K562 (cell line): ENCODE measurements around the gene TTBK1. TPM values are rescaled to one million over a fixed set of nuclear protein-coding genes. Genes with fewer than 3 reads are reported as not detected.
A peak's percentile ranks its signal among the peaks of the same experiment; 100 is the strongest.

Experiments
- ATAC-seq: fragments of 200-7000 bp; cut with Tn5 transposase; 3 replicates; pipeline ENCODE4 v1.9.1; 2020; ENCODE audit warnings: moderate library complexity
- BruUV-seq: library from RNA; stranded (reverse); fragments of 400-500 nt; replicated peaks from 2 replicates; lab custom pipeline; 2021; lab: Mats Ljungman, UMichigan
- CTCF ChIA-PET: fragments of 300-600 bp; formaldehyde crosslinking; extraction: SDS; loops from one replicate; lab custom pipeline; 2021; ENCODE audit warnings: low intra/inter-chr PET ratio; lab: Yijun Ruan, JAX
- POLR2A ChIA-PET: fragments of 300-600, 350-650 bp; sonication (Branson Sonifier 250); formaldehyde crosslinking; extraction: SDS; loops from one replicate; lab custom pipeline; 2021; ENCODE audit warnings: antibody characterized with exemption, inconsistent platforms; lab: Yijun Ruan, JAX
- DNase-seq, 4 experiments: peaks; one replicate each; pipeline versions ENCODE4 v3.0.0 to v3.0.0-alpha.2; 2011 to 2018; ENCODE audit warnings: low spot score in 3 of 4, mixed read lengths in 3 of 4; ENCODE audit errors: extremely low read depth in 1 of 4
- FAIRE-seq: peaks from 2 replicates; lab custom pipeline; 2011; peaks lifted over from hg19 to GRCh38; lab: Jason Lieb, UNC
- H2AFZ ChIP-seq: 2 replicates; pipeline ENCODE4 v1.6.0; 2011; ENCODE audit warnings: low read depth, low read length, control low read depth, inconsistent platforms
- H3K27ac ChIP-seq: fragments of 200-600 bp; 3 replicates; pipeline ENCODE4 v1.8.0; 2011; ENCODE audit warnings: low read depth, mild to moderate bottlenecking, control low read depth, inconsistent platforms, low read length, moderate library complexity, mixed read lengths; ENCODE audit errors: extremely low read depth
- H3K27me3 ChIP-seq, 2 experiments: fragments of 300-600 bp in 1 of 2; 2 replicates in 1 of 2; 3 replicates in 1 of 2; pipeline versions ENCODE4 v1.6.0 to v1.8.0; 2011; ENCODE audit warnings: inconsistent platforms in 2 of 2, low read length in 2 of 2, mild to moderate bottlenecking in 1 of 2, mixed read lengths in 1 of 2, moderate library complexity in 1 of 2; ENCODE audit not compliant: control insufficient read depth in 2 of 2, insufficient read depth in 2 of 2
- H3K36me3 ChIP-seq: fragments of 300-600 bp; 3 replicates; pipeline ENCODE4 v1.8.0; 2011; ENCODE audit warnings: mild to moderate bottlenecking, low read length, inconsistent platforms; ENCODE audit not compliant: control insufficient read depth, insufficient read depth
- H3K4me1 ChIP-seq, 2 experiments: fragments of 200-600 bp in 1 of 2; replicated peaks in 1 of 2; 2 replicates in 1 of 2; 3 replicates in 1 of 2; pipeline versions ENCODE4 v1.5.1 to v1.8.0; 2011; ENCODE audit warnings: inconsistent platforms in 2 of 2, low read length in 2 of 2, mild to moderate bottlenecking in 1 of 2, mixed read lengths in 1 of 2, moderate library complexity in 1 of 2; ENCODE audit not compliant: control insufficient read depth in 2 of 2, insufficient read depth in 2 of 2
- H3K4me2 ChIP-seq: 2 replicates; pipeline ENCODE4 v1.6.1; 2011; ENCODE audit warnings: low read length, control low read depth, inconsistent platforms, mixed read lengths; ENCODE audit not compliant: insufficient read depth
- H3K4me3 ChIP-seq: fragments of 200-600 bp; sonication (generic), shearing (Covaris generic); 2 replicates; pipeline ENCODE4 v1.5.1; 2016; ENCODE audit warnings: control low read depth, inconsistent platforms
- H3K79me2 ChIP-seq: fragments of 200-600 bp; 3 replicates; pipeline ENCODE4 v1.8.0; 2011; ENCODE audit warnings: low read length, inconsistent platforms; ENCODE audit not compliant: control insufficient read depth, insufficient read depth
- H3K9ac ChIP-seq, 2 experiments: 2 replicates each; pipeline versions ENCODE4 v1.6.0 to v1.6.1; 2011; ENCODE audit warnings: low read depth in 2 of 2, low read length in 2 of 2, control low read depth in 1 of 2, inconsistent platforms in 1 of 2, mild to moderate bottlenecking in 1 of 2, mixed read lengths in 1 of 2; ENCODE audit not compliant: insufficient read depth in 1 of 2
- H3K9me1 ChIP-seq: one replicate; pipeline ENCODE4 v1.6.0; 2011; ENCODE audit warnings: inconsistent platforms, mild to moderate bottlenecking, low read length, moderate library complexity; ENCODE audit not compliant: control insufficient read depth, insufficient read depth
- H3K9me3 ChIP-seq: replicated peaks from 2 replicates; pipeline ENCODE4 v1.5.1; 2011; ENCODE audit warnings: low read depth, low read length, inconsistent platforms; ENCODE audit not compliant: control insufficient read depth, insufficient read depth
- H4K20me1 ChIP-seq: replicated peaks from 2 replicates; pipeline ENCODE4 v1.6.1; 2011; ENCODE audit warnings: low read length, inconsistent platforms, mixed read lengths; ENCODE audit not compliant: control insufficient read depth, insufficient read depth
- BACH1 ChIP-seq: fragments of 200-800 bp; sonication (Bioruptor generic); IDR thresholded peaks from 2 replicates; pipeline ENCODE4 v1.6.1; 2016; ENCODE audit warnings: missing genetic modification characterization, missing compliant biosample characterization
- C11orf30 ChIP-seq: fragments of 450-650 bp; IDR thresholded peaks from 2 replicates; pipeline ENCODE4 v1.6.1; 2016; ENCODE audit warnings: low read depth, mild to moderate bottlenecking
- HMGN3 ChIP-seq: IDR thresholded peaks from 2 replicates; pipeline ENCODE4 v1.6.1; 2011; ENCODE audit warnings: borderline replicate concordance, low read depth, mild to moderate bottlenecking, mixed read lengths, low read length; ENCODE audit not compliant: insufficient read length; ENCODE audit errors: extremely low read depth
- MAFG ChIP-seq: fragments of 450-650 bp; conservative IDR thresholded peaks from 2 replicates; pipeline ENCODE4 v1.6.1; 2016; ENCODE audit warnings: missing genetic modification characterization, missing compliant biosample characterization
- NCOA4 ChIP-seq: fragments of 450-650 bp; IDR thresholded peaks from 2 replicates; pipeline ENCODE4 v1.6.1; 2018; ENCODE audit warnings: mild to moderate bottlenecking; ENCODE audit not compliant: partially characterized antibody
- NFE2 ChIP-seq: IDR thresholded peaks from 2 replicates; pipeline ENCODE4 v1.6.1; 2014; ENCODE audit warnings: antibody characterized with exemption, low read depth
- NFE2L1 ChIP-seq: fragments of 450-650 bp; IDR thresholded peaks from 2 replicates; pipeline ENCODE4 v1.6.1; 2016; ENCODE audit warnings: missing genetic modification characterization, low read depth, mild to moderate bottlenecking, missing compliant biosample characterization, moderate library complexity, borderline replicate concordance
- RCOR1 ChIP-seq, 2 experiments: IDR thresholded peaks; 2 replicates each; pipeline ENCODE4 v1.6.1; 2012; ENCODE audit warnings: low read depth in 2 of 2, low read length in 2 of 2, borderline replicate concordance in 1 of 2, improper control_type of control experiment in 1 of 2
- ZC3H8 ChIP-seq: fragments of 450-650 bp; IDR thresholded peaks from 2 replicates; pipeline ENCODE4 v1.6.1; 2017
- ZNF717 ChIP-seq: fragments of 250-450 bp; sonication (Bioruptor Pico); IDR thresholded peaks from 2 replicates; pipeline ENCODE4 v1.5.0; 2021
- WGBS: fragments of 100-300 bp; shearing (Covaris generic); methylation state at CpG from one replicate; pipeline ENCODE4 v1.1.6; 2016; ENCODE audit warnings: low coverage, mixed read lengths; ENCODE audit not compliant: insufficient coverage; ENCODE audit errors: missing lambda C conversion rate; 5-methylcytosine and 5-hydroxymethylcytosine counted together
- in situ Hi-C: fragments of 300-500 bp; cut with MboI; formaldehyde crosslinking; loops from 4 replicates; pipeline ENCODE4 v1.15.0; 2018; ENCODE audit warnings: inconsistent platforms, mixed read lengths
- intact Hi-C: fragments of 100-400 bp; cut with micrococcal nuclease; formaldehyde crosslinking; loops from 2 replicates; pipeline ENCODE4 v1.14.2; 2022
- polyA plus RNA-seq, 8 experiments: library from polyadenylated mRNA; depleted of rRNA in 4 of 8; stranded (reverse) in 5 of 8; unstranded in 3 of 8; fragments of >200 nt; fragmentation: Nextera tagmentation in 2 of 8; fragmentation: Illumina TruSeq in 1 of 8; extraction: Ambion mirVana in 2 of 8; extraction: Trizol in 1 of 8; gene quantifications; 2 replicates each; pipeline versions ENCODE4 v1.2.1 to v1.2.3, GENCODE V29; 2011 to 2014; ENCODE audit warnings: inconsistent platforms in 1 of 8, missing spikeins in 1 of 8
- total RNA-seq, 7 experiments: library from RNA; depleted of rRNA in 6 of 7; stranded (reverse); fragments of >200 nt in 6 of 7; fragmentation: Illumina TruSeq in 2 of 7; extraction: Trizol in 2 of 7; gene quantifications; 2 replicates each; pipeline versions ENCODE4 v1.2.1 to v1.2.3, GENCODE V29; 2011 to 2021; ENCODE audit warnings: low replicate concordance in 1 of 7
- TF ChIP-seq, protein P1 (sequence below), 2 experiments: fragments of 450-650 bp in 1 of 2; sonication (generic) in 1 of 2; formaldehyde crosslinking; conservative IDR thresholded peaks; 2 replicates each; pipeline versions ENCODE4 v1.4.0 to v1.8.1; 2020 to 2022; ENCODE audit warnings: mild to moderate bottlenecking in 1 of 2, missing genetic modification reagents in 1 of 2
- TF ChIP-seq, protein P2 (sequence below): fragments of 450-650 bp; IDR thresholded peaks from 2 replicates; pipeline ENCODE4 v1.6.1; 2017; ENCODE audit warnings: antibody characterized with exemption
- TF ChIP-seq, protein P3 (sequence below): sonication (generic); formaldehyde crosslinking; IDR thresholded peaks from 2 replicates; pipeline ENCODE4 v1.8.0; 2023; ENCODE audit warnings: mild to moderate bottlenecking, missing genetic modification reagents
- TF ChIP-seq, protein P4 (sequence below), 2 experiments: fragments of 150-350 bp in 1 of 2; IDR thresholded peaks; 2 replicates each; pipeline ENCODE4 v1.6.1; 2012 to 2016; ENCODE audit warnings: low read depth in 2 of 2, low read length in 2 of 2, mild to moderate bottlenecking in 1 of 2, moderate library complexity in 1 of 2

Gene TTBK1
- total and polyA plus RNA-seq, 9 of the 15 experiments (the other 6 are each of a cell fraction or from before 2014, with no cell fraction given): not detected

GRCh38 chr6:43207286-43207685 lies 36.0 kb upstream of the TTBK1 start:
- Histone ChIP-seq H3K9ac (no peak overlapping the region), H3K9me1 (no peaks in the 10 kb centered on the region), H3K79me2 (no peaks in the 10 kb centered on the region), H4K20me1 (no peaks in the 10 kb centered on the region; the same call in 1 of the 2 replicates), H3K4me3 (no peak overlapping the region), H3K27ac (no peak overlapping the region), H3K4me2 (no peak overlapping the region), H3K27me3 (no peaks in the 10 kb centered on the region), H3K36me3 (no peaks in the 10 kb centered on the region), H2AFZ (no peak overlapping the region), H3K4me1 (peaks cover 0 to 3% of the 10 kb centered on the region in 2 experiments; a peak in 1 of 5 replicates), H3K9me3 (no peaks in the 10 kb centered on the region)
- 68% methylated on average over 2 of the region's 2 CpGs for WGBS
- ATAC-seq: no peak
- BruUV-seq: no TSS peak
- DNase-seq: no peak
- no peak for FAIRE-seq
- in situ Hi-C loops: no loop called here
- ChIA-PET POLR2A (no interaction called here), CTCF (no interaction called here)
- intact Hi-C loops: no loop called here
- TF ChIP-seq, protein P1, sequence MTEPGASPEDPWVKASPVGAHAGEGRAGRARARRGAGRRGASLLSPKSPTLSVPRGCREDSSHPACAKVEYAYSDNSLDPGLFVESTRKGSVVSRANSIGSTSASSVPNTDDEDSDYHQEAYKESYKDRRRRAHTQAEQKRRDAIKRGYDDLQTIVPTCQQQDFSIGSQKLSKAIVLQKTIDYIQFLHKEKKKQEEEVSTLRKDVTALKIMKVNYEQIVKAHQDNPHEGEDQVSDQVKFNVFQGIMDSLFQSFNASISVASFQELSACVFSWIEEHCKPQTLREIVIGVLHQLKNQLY (CRISPR knock-in tag; conservative IDR thresholded peaks at IDR 0.05): no peak
- TF ChIP-seq ZC3H8 (no peak), BACH1 (tag) (peak; percentile 73; the same call in 1 of the 2 replicates), ZNF717 (CRISPR knock-in tag) (no peak), MAFG (tag) (peak; percentile 93), NFE2L1 (tag) (peak; percentile 85), C11orf30 (peak; percentile 89), NFE2 (peak; percentile 85), RCOR1 (IDR thresholded peaks at IDR 0.05; ENCODE audit: borderline replicate concordance in 1 of 2, low read depth in 2 of 2, low read length in 2 of 2) (no peak), NCOA4 (no peak), HMGN3 (no peak)
- TF ChIP-seq, protein P2, sequence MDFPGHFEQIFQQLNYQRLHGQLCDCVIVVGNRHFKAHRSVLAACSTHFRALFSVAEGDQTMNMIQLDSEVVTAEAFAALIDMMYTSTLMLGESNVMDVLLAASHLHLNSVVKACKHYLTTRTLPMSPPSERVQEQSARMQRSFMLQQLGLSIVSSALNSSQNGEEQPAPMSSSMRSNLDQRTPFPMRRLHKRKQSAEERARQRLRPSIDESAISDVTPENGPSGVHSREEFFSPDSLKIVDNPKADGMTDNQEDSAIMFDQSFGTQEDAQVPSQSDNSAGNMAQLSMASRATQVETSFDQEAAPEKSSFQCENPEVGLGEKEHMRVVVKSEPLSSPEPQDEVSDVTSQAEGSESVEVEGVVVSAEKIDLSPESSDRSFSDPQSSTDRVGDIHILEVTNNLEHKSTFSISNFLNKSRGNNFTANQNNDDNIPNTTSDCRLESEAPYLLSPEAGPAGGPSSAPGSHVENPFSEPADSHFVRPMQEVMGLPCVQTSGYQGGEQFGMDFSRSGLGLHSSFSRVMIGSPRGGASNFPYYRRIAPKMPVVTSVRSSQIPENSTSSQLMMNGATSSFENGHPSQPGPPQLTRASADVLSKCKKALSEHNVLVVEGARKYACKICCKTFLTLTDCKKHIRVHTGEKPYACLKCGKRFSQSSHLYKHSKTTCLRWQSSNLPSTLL: no peak
- TF ChIP-seq, protein P3, sequence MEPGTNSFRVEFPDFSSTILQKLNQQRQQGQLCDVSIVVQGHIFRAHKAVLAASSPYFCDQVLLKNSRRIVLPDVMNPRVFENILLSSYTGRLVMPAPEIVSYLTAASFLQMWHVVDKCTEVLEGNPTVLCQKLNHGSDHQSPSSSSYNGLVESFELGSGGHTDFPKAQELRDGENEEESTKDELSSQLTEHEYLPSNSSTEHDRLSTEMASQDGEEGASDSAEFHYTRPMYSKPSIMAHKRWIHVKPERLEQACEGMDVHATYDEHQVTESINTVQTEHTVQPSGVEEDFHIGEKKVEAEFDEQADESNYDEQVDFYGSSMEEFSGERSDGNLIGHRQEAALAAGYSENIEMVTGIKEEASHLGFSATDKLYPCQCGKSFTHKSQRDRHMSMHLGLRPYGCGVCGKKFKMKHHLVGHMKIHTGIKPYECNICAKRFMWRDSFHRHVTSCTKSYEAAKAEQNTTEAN (CRISPR knock-in tag): no peak
- TF ChIP-seq, protein P4, sequence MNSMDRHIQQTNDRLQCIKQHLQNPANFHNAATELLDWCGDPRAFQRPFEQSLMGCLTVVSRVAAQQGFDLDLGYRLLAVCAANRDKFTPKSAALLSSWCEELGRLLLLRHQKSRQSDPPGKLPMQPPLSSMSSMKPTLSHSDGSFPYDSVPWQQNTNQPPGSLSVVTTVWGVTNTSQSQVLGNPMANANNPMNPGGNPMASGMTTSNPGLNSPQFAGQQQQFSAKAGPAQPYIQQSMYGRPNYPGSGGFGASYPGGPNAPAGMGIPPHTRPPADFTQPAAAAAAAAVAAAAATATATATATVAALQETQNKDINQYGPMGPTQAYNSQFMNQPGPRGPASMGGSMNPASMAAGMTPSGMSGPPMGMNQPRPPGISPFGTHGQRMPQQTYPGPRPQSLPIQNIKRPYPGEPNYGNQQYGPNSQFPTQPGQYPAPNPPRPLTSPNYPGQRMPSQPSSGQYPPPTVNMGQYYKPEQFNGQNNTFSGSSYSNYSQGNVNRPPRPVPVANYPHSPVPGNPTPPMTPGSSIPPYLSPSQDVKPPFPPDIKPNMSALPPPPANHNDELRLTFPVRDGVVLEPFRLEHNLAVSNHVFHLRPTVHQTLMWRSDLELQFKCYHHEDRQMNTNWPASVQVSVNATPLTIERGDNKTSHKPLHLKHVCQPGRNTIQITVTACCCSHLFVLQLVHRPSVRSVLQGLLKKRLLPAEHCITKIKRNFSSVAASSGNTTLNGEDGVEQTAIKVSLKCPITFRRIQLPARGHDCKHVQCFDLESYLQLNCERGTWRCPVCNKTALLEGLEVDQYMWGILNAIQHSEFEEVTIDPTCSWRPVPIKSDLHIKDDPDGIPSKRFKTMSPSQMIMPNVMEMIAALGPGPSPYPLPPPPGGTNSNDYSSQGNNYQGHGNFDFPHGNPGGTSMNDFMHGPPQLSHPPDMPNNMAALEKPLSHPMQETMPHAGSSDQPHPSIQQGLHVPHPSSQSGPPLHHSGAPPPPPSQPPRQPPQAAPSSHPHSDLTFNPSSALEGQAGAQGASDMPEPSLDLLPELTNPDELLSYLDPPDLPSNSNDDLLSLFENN (IDR thresholded peaks at IDR 0.05; ENCODE audit: low read depth in 2 of 2, low read length in 2 of 2): no peak
